Activated CD4-positive, alpha-beta T cell treated with anti-CD3 and anti-CD28 coated beads, Interleukin-2, amount 50 U/mL, for 4 hours (primary cell): ENCODE data around the gene CHMP6.

Source experiments
- DNase-seq, 2 experiments: peaks; one replicate each; pipeline ENCODE4 v3.0.0-alpha.2; 2020

CHMP6 gene

DNA sequence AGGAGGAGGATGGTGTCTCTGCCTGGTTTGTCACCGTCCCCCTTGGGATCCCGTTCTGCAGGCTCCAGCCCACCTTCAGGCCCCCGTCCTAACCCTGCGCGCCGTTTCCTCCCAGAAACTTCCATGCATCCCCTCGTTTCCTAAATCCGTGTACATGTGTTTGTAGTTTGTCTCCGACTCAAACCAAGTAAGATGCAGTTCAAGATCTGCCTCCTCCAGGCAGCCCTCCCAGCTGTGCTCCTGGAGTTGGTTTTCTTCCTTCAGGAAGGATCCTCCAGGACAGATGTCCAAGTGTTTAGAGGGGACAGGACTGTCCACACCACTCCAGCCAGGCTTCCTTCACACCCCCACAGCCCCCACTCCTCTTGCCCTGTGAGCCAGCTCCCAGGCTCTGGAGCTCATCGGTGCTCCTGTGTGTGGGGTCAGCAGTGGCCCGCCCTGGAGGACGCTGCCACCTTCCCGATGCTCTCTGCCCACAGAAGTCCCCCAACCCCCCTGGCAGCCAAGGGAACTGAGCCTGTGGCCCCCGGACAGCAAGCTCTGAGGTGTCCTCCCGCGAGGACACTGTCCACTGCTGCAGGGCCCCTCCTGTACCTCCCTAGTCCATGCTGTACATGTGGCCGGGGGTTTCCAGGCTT, 54.6 kb downstream of the CHMP6 start:
- no peak for DNase-seq

DNA sequence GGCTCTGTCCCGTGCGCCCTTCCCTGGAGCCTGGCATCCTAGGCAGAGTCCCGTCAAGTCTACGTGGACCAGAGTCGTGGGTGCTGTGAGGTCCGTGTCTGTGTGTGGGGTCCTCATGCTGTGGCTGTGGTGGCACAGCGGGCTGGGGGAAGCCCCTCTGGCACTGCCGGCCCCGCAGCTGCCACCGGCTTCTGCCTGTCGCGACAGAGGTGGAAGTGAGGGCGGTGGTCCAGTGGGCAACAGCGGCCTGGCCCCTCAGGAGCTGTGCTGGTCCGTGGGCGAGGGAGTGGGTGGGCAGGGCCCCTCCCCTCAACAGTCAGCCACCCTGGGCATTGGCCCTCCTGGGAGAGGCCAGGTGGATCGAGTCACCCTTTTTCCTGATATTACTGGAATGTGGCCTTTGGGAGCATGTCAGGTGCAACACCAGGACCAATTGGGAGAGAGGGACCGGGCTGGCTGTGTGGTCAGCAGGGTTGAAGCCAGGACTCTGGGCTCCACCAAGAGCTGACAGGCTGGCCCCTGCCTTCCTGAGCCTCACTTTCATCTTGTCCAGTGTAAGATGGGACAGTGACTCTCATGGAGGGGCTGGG, 55.2 kb downstream of the CHMP6 start:
- DNase-seq = no peak

DNA sequence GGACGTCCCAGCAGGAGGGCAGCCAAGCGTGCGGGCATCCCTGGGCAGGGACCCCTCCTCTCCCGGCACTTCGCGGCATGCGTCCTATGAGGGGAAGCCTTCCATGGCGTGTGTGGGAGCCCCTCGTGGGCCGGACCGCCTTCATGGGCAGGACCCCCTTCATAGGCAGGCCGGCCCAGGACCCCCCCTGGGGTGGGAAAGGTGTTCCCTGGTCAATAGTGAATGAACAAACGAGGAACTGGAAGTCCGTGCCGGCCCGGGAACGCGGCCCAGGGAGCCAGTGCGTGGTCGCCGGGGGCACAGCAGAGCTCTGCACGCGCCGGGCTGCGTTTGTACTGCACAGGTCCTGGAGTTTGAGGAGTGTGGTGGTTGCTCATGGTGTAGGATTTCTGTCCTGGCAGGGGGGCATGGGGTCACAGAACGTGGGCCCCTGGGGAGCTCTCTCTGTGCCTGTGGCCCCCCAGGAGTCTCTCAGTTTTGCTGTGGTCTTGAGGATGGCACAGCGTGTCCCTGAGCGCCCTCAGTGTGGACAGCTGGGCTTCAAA, 57.3 kb downstream of the CHMP6 start:
- DNase-seq = no peak

DNA sequence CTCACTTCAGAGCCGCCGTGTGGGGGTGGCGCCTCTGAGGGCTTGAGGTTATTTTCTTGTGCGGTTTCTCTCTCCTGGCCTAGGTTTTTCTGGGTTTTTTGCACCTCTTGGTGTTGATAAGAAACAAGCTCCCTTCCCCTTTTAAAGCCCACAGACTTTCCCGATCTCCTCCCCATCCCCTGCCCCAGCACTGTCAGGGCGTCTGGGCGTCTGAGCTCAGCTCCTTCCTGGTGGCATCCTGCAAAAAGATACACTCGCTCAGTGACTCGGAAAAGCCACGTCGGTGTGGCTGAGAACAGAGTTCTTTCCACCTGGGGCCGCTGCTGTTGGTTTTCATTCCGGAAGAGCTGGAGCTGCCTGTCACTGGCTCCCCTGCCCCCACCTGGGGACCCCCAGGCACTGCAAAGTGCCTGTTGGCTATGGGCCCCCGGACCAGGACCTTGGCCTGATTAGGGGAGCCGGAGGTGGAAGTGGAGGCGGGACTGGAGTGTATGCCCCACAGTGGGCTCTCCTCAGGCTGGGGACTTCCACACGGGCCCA, 57.8 kb downstream of the CHMP6 start:
- no peak for DNase-seq
